SK-N-SH treated with all-trans-retinoic acid at 6 μM for 48 hours (cell line): ENCODE results near the gene TNFRSF25.

Experiments used
- CREB5 ChIP-seq: fragments of 250-450 bp; sonication (Bioruptor Pico); IDR thresholded peaks from 2 replicates; pipeline ENCODE4 v1.5.1; 2020; ENCODE audit warnings: low read depth, mild to moderate bottlenecking, moderate library complexity
- CSDC2 ChIP-seq: fragments of 250-450 bp; sonication (Bioruptor Pico); IDR thresholded peaks from 2 replicates; pipeline ENCODE4 v1.5.0; 2020; ENCODE audit warnings: mild to moderate bottlenecking, moderate library complexity
- CSRNP3 ChIP-seq: fragments of 250-450 bp; sonication (Bioruptor Pico); IDR thresholded peaks from 2 replicates; pipeline ENCODE4 v1.5.1; 2021; ENCODE audit warnings: mild to moderate bottlenecking, moderate library complexity
- OSR1 ChIP-seq: fragments of 250-450 bp; sonication (Bioruptor Pico); IDR thresholded peaks from 2 replicates; pipeline ENCODE4 v1.8.0; 2022; ENCODE audit warnings: moderate library complexity, mild to moderate bottlenecking, inconsistent platforms
- PATZ1 ChIP-seq: fragments of 250-450 bp; sonication (Bioruptor Pico); IDR thresholded peaks from 2 replicates; pipeline ENCODE4 v1.8.0; 2020; ENCODE audit warnings: mild to moderate bottlenecking, moderate library complexity, borderline replicate concordance
- PPARA ChIP-seq: fragments of 250-450 bp; sonication (Bioruptor Pico); IDR thresholded peaks from 2 replicates; pipeline ENCODE4 v1.5.0; 2020; ENCODE audit warnings: mild to moderate bottlenecking, borderline replicate concordance
- SNAI2 ChIP-seq: fragments of 250-450 bp; sonication (Bioruptor Pico); IDR thresholded peaks from 2 replicates; pipeline ENCODE4 v1.5.0; 2020; ENCODE audit warnings: mild to moderate bottlenecking, moderate library complexity
- TOX ChIP-seq: fragments of 250-450 bp; sonication (Bioruptor Pico); IDR thresholded peaks from 2 replicates; pipeline ENCODE4 v1.8.0; 2021; ENCODE audit warnings: mild to moderate bottlenecking, moderate library complexity, borderline replicate concordance
- ZFP30 ChIP-seq: fragments of 450-650 bp; formaldehyde crosslinking; IDR thresholded peaks from 2 replicates; pipeline ENCODE4 v1.5.0; 2022; ENCODE audit warnings: mild to moderate bottlenecking, moderate library complexity

GRCh38 chr1:6441586-6441985 lies 24.4 kb downstream of the TNFRSF25 start:
- no peak for TF ChIP-seq TOX (CRISPR knock-in tag)
- no peak for TF ChIP-seq PPARA
- no peak for TF ChIP-seq ZFP30 (CRISPR knock-in tag)
- TF ChIP-seq CSRNP3 (CRISPR knock-in tag), result no peak
- no peak for TF ChIP-seq SNAI2 (CRISPR knock-in tag)
- no peak for TF ChIP-seq CSDC2
- no peak for TF ChIP-seq OSR1 (CRISPR knock-in tag)
- no peak for TF ChIP-seq CREB5 (CRISPR knock-in tag)
- no peak for TF ChIP-seq PATZ1 (CRISPR knock-in tag)
